ENCODE measurements around the gene IL36RN.

IL36RN gene

GRCh38 chr2:113098532-113098931, 39.5 kb downstream of the IL36RN start:
- no peaks in the 10 kb centered on the region for H3K36me3 ChIP-seq (ENCODE audit: control insufficient read depth, insufficient read depth, low read length)
- no peaks in the 10 kb centered on the region for H3K4me1 ChIP-seq (ENCODE audit: control insufficient read depth, insufficient read depth, low read length, poor library complexity, severe bottlenecking)
- no peaks in the 10 kb centered on the region for H3K9me3 ChIP-seq (ENCODE audit: control insufficient read depth, low read length)
- H3K4me3 ChIP-seq (ENCODE audit: extremely low read depth, insufficient read depth, low read length, poor library complexity, severe bottlenecking), result no peak overlapping the region
- no peak overlapping the region for H3K27ac ChIP-seq (ENCODE audit: low read depth, low read length, severe bottlenecking)
- 83 to 90% methylated on average over 4 of the region's 6 CpGs for WGBS, 2 experiments (ENCODE audit: insufficient coverage in 2 of 2)

GRCh38 chr2:113102133-113102532, 43.1 kb downstream of the IL36RN start:
- no peaks in the 10 kb centered on the region for H3K36me3 ChIP-seq (ENCODE audit: control insufficient read depth, insufficient read depth, low read length)
- no peak overlapping the region for H3K4me3 ChIP-seq (ENCODE audit: extremely low read depth, insufficient read depth, low read length, poor library complexity, severe bottlenecking)
- no peaks in the 10 kb centered on the region for H3K4me1 ChIP-seq (ENCODE audit: control insufficient read depth, insufficient read depth, low read length, poor library complexity, severe bottlenecking)
- H3K9me3 ChIP-seq (ENCODE audit: control insufficient read depth, low read length), result no peaks in the 10 kb centered on the region
- 95 to 100% methylated on average over 2 of the region's 2 CpGs for WGBS, 2 experiments (ENCODE audit: insufficient coverage in 2 of 2)
- H3K27ac ChIP-seq (ENCODE audit: low read depth, low read length, severe bottlenecking), result no peak overlapping the region

GRCh38 chr2:113103277-113103676, 44.3 kb downstream of the IL36RN start:
- WGBS, 2 experiments (ENCODE audit: insufficient coverage in 2 of 2), result 86 to 100% methylated on average over 4 of the region's 4 CpGs

GRCh38 chr2:113104054-113104611, 45.1 kb downstream of the IL36RN start:
- H3K4me3 ChIP-seq (ENCODE audit: extremely low read depth, insufficient read depth, low read length, poor library complexity, severe bottlenecking), result no peak overlapping the region
- no peaks in the 10 kb centered on the region for H3K4me1 ChIP-seq (ENCODE audit: control insufficient read depth, insufficient read depth, low read length, poor library complexity, severe bottlenecking)
- H3K9me3 ChIP-seq (ENCODE audit: control insufficient read depth, low read length), result no peaks in the 10 kb centered on the region
- 89 to 100% methylated on average over 2 to 3 of the region's 3 CpGs for WGBS, 2 experiments (ENCODE audit: insufficient coverage in 2 of 2)
- H3K27ac ChIP-seq (ENCODE audit: low read depth, low read length, severe bottlenecking), result no peak overlapping the region
- H3K36me3 ChIP-seq (ENCODE audit: control insufficient read depth, insufficient read depth, low read length), result no peaks in the 10 kb centered on the region

More at GRCh38 chr2:113103277-113103676, 44.3 kb downstream of the IL36RN start:
- H3K36me3 ChIP-seq (ENCODE audit: control insufficient read depth, insufficient read depth, low read length), result no peaks in the 10 kb centered on the region
- no peaks in the 10 kb centered on the region for H3K4me1 ChIP-seq (ENCODE audit: control insufficient read depth, insufficient read depth, low read length, poor library complexity, severe bottlenecking)
- no peaks in the 10 kb centered on the region for H3K9me3 ChIP-seq (ENCODE audit: control insufficient read depth, low read length)
- H3K27ac ChIP-seq (ENCODE audit: low read depth, low read length, severe bottlenecking), result no peak overlapping the region
- no peak overlapping the region for H3K4me3 ChIP-seq (ENCODE audit: extremely low read depth, insufficient read depth, low read length, poor library complexity, severe bottlenecking)

- Histone ChIP-seq H3K4me3 (ENCODE audit: extremely low read depth, insufficient read depth, low read length, poor library complexity, severe bottlenecking) (no peak overlapping the region), H3K9me3 (ENCODE audit: control insufficient read depth, low read length) (no peaks in the 10 kb centered on the region), H3K36me3 (ENCODE audit: control insufficient read depth, insufficient read depth, low read length) (no peaks in the 10 kb centered on the region), H3K27ac (ENCODE audit: low read depth, low read length, severe bottlenecking) (no peak overlapping the region), H3K4me1 (ENCODE audit: control insufficient read depth, insufficient read depth, low read length, poor library complexity, severe bottlenecking) (no peaks in the 10 kb centered on the region)
- 83 to 84% methylated on average over 5 of the region's 6 CpGs for WGBS, 2 experiments (ENCODE audit: insufficient coverage in 2 of 2)
Measured at GRCh38 chr2:113105047-113105785, 46.2 kb downstream of the IL36RN start.

GRCh38 chr2:113111121-113111520, 52.1 kb downstream of the IL36RN start:
- no CpG with 5 or more reads among the region's 3 CpGs for WGBS, 2 experiments (ENCODE audit: insufficient coverage in 2 of 2)
- Histone ChIP-seq H3K4me3 (ENCODE audit: extremely low read depth, insufficient read depth, low read length, poor library complexity, severe bottlenecking) (no peak overlapping the region), H3K4me1 (ENCODE audit: control insufficient read depth, insufficient read depth, low read length, poor library complexity, severe bottlenecking) (no peaks in the 10 kb centered on the region), H3K36me3 (ENCODE audit: control insufficient read depth, insufficient read depth, low read length) (no peaks in the 10 kb centered on the region), H3K27ac (ENCODE audit: low read depth, low read length, severe bottlenecking) (no peak overlapping the region), H3K9me3 (ENCODE audit: control insufficient read depth, low read length) (no peaks in the 10 kb centered on the region)

- Histone ChIP-seq H3K4me1 (ENCODE audit: control insufficient read depth, insufficient read depth, low read length, poor library complexity, severe bottlenecking) (no peaks in the 10 kb centered on the region), H3K36me3 (ENCODE audit: control insufficient read depth, insufficient read depth, low read length) (no peaks in the 10 kb centered on the region), H3K9me3 (ENCODE audit: control insufficient read depth, low read length) (no peaks in the 10 kb centered on the region), H3K27ac (ENCODE audit: low read depth, low read length, severe bottlenecking) (no peak overlapping the region), H3K4me3 (ENCODE audit: extremely low read depth, insufficient read depth, low read length, poor library complexity, severe bottlenecking) (no peak overlapping the region)
- 71 to 91% methylated on average over 3 of the region's 6 CpGs for WGBS, 2 experiments (ENCODE audit: insufficient coverage in 2 of 2)
Measured at GRCh38 chr2:113111823-113112287, 52.9 kb downstream of the IL36RN start.

GRCh38 chr2:113112441-113112840, 53.4 kb downstream of the IL36RN start:
- no peaks in the 10 kb centered on the region for H3K36me3 ChIP-seq (ENCODE audit: control insufficient read depth, insufficient read depth, low read length)
- no peaks in the 10 kb centered on the region for H3K9me3 ChIP-seq (ENCODE audit: control insufficient read depth, low read length)
- no peaks in the 10 kb centered on the region for H3K4me1 ChIP-seq (ENCODE audit: control insufficient read depth, insufficient read depth, low read length, poor library complexity, severe bottlenecking)
- no CpG with 5 or more reads among the region's 8 CpGs for WGBS, 2 experiments (ENCODE audit: insufficient coverage in 2 of 2)
- no peak overlapping the region for H3K27ac ChIP-seq (ENCODE audit: low read depth, low read length, severe bottlenecking)
- H3K4me3 ChIP-seq (ENCODE audit: extremely low read depth, insufficient read depth, low read length, poor library complexity, severe bottlenecking), result no peak overlapping the region

GRCh38 chr2:113112871-113113270, 53.9 kb downstream of the IL36RN start:
- Histone ChIP-seq H3K9me3 (ENCODE audit: control insufficient read depth, low read length) (no peaks in the 10 kb centered on the region), H3K36me3 (ENCODE audit: control insufficient read depth, insufficient read depth, low read length) (no peaks in the 10 kb centered on the region), H3K27ac (ENCODE audit: low read depth, low read length, severe bottlenecking) (no peak overlapping the region), H3K4me1 (ENCODE audit: control insufficient read depth, insufficient read depth, low read length, poor library complexity, severe bottlenecking) (no peaks in the 10 kb centered on the region), H3K4me3 (ENCODE audit: extremely low read depth, insufficient read depth, low read length, poor library complexity, severe bottlenecking) (no peak overlapping the region)
- 76% methylated on average over 4 of the region's 6 CpGs; no CpG with 5 or more reads in 1 of the 2 experiments for WGBS, 2 experiments (ENCODE audit: insufficient coverage in 2 of 2)

- Histone ChIP-seq H3K27ac (ENCODE audit: low read depth, low read length, severe bottlenecking) (no peak overlapping the region), H3K4me1 (ENCODE audit: control insufficient read depth, insufficient read depth, low read length, poor library complexity, severe bottlenecking) (no peaks in the 10 kb centered on the region), H3K36me3 (ENCODE audit: control insufficient read depth, insufficient read depth, low read length) (no peaks in the 10 kb centered on the region), H3K4me3 (ENCODE audit: extremely low read depth, insufficient read depth, low read length, poor library complexity, severe bottlenecking) (no peak overlapping the region), H3K9me3 (ENCODE audit: control insufficient read depth, low read length) (no peaks in the 10 kb centered on the region)
- 71 to 80% methylated on average over 1 to 2 of the region's 3 CpGs for WGBS, 2 experiments (ENCODE audit: insufficient coverage in 2 of 2)
Measured at GRCh38 chr2:113113807-113114206, 54.8 kb downstream of the IL36RN start.

Measured in mesodermal cell (in vitro differentiated cells).